Measurements from ENCODE around the gene CPLX1.
A peak's percentile ranks its signal among the peaks of the same experiment; 100 is the strongest.
"Not testable (repeated sequence)": the region's sequence is repeated elsewhere in the genome, so short reads cannot be mapped to it uniquely, and the experiment has no call there.

The CPLX1 gene

DNA sequence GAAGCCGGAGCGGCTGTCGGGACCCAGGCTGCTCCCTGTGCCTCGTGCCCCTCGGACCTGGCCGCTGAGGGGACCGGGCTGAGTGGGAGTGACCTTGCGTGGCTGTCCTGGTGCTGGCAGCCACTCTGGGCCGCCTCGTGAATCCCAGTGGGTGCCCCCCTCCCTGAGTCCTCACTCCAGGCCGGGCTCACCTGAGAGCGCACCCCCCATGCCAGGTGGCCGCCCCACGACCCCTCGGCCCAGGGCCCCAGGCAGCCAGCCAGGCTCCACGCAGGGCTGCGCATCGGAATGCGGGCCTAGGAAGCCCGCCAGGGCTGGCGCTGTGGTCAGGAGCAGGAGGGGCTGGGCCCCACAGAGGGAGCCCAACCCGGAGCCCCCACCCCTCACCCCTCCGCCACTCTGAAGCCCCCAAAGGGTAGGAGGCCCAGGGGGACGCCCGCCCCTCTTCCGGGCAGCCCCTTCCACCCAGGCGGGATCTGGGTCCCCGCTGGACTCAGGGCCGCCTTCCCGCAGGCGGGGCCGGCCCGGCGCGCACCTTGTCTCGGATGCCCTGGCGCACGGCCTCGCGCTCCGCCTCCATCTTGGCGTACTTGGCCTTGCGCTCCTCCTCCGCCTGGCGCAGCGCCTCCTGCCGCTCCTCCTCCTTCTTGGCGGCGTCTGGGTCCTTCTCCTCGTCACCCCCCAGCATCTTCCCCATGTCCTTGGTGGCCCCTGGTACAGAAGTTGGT is 33.9 kb downstream of the CPLX1 start:
- no peak for DNase-seq (ENCODE audit: low spot score)

GRCh38 chr4:791252-791897 is 34.6 kb downstream of the CPLX1 start:
- no peak for DNase-seq (ENCODE audit: low spot score)

DNA sequence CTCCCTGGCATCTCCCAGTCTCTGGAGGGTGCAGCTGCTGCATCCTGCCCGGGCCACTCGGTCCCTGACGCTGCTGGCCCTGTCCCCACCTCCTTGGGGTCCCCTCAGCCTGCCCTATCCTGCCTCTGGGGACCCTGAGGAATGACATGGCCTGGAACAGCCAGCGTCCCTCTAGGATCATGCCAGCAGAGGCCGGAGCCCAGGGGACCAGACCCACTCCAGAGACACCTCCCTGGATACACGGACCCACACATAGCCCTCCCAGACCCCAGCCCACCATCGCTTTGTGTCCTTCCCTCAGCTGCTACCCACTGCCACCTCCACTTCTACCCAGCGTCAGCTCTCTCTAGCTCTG is 35.5 kb downstream of the CPLX1 start:
- no peak for DNase-seq (ENCODE audit: low spot score)

DNA sequence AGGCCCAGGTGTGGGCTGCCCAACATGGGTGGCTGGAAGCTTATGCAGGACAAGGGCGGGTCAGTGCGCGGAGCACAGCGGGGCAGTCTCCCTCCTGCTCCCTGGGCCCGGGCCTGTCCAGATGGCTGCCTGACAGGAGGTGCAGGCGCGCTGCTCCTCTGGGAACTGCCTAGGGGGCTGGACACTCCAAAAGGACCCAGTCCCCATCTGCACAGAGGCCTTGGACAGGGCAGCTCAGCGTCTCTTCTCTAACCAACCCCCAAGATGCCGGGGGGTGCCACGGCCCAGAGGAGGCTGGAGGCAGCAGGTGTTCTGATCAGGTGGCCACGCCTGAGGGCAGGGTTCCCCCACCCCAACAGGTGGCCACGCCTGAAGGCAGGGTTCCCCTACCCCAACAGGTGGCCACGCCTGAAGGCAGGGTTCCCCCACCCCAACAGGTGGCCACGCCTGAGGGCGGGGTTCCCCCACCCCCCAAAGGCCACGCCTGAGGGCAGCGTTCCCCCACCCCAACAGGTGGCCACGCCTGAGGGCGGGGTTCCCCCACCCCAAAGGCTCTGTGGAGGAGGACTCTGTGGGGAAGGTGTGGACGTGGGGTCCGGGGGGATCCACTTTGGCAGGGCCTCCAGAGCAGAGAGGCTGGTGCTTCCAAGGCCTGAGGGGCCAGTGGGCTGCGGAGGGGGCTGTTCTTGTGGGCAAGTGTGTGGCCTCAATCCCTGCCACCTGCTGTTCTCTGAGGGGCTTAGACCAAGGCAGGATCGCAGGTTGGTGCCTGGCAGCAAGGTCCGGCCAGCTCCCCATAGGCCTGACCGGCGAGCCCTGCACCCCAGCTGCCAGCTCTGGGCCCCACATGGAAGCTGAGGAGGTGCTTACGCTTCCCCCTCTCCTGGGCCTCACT is 36.1 kb downstream of the CPLX1 start:
- no peak for DNase-seq (ENCODE audit: low spot score)

DNA sequence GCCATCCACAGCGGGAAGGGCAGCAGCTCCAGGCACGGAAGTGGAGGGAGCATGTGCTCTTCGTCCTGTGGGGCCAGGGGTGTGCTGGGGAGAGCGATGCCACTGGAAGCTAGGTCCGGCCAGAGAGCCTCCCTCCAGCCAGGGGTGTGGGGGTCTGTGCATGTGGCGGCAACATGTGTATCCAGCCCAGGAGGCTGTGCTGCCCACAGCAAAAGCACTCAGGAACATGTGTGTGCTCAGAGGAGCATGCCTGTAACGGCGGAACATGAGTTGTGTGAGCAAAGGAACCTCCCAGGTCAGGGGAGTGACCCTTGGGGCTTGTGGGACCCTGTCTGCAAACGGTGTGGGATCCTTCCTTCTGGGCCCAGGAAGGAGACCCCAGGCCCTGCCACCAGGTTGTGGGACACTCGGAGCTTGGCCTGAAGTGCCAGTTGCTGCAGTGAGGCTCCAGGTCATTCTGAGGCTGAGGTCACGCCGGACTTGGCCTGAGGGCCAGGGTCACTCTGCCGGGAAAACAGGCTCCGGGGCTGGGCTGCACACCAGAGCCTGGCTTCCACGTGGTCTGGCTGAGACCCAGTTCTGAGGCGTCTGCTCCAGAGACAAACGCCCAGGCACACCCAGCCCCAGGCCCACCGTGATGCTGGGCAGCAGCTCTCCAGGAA is 37.2 kb downstream of the CPLX1 start:
- DNase-seq (ENCODE audit: low spot score) = no peak

DNA sequence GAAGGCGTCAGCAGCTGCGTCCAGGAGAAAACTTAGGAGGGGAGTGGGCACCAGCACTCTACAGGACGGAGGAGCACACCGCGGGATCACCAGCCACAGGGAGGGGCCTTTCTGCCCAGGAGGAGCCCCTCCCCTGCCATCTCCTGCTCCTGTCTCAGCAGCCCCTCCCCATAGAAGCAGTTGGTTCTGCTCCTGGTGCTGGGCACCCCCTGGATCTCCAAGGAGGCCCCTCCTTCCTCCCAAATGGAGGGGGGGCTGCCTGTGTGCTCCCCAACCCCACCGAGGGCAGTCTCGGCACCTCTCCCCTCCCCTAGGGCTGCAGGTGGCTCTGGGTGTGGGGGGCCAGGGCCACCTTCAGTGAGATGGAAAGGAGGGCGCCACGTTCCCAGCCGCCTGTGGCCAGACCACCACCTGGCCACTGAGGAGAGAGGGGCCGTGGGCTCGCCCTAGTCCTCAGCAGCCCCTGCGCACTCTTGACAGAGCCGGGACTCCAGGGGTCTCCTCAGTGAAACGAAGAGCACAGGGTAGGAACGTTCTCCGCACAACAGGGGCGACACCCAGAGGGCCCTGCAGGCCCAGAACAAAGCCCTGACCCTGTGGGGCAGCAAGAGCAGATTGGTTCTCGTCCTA is 37.8 kb downstream of the CPLX1 start:
- no peak for DNase-seq (ENCODE audit: low spot score)

- DNase-seq (ENCODE audit: low spot score) = no peak
These were observed 38.4 kb downstream of the CPLX1 start for GRCh38 chr4:787561-787981.

- DNase-seq (ENCODE audit: low spot score) = no peak
These were observed 39.0 kb downstream of the CPLX1 start for GRCh38 chr4:786861-787300.

- no peak for DNase-seq (ENCODE audit: low spot score)
These were observed 39.7 kb downstream of the CPLX1 start for GRCh38 chr4:786074-786741.

GRCh38 chr4:785332-786073 is 40.4 kb downstream of the CPLX1 start:
- DNase-seq (ENCODE audit: low spot score) = no peak

- DNase-seq (ENCODE audit: low spot score) = no peak
These were observed 41.3 kb downstream of the CPLX1 start for GRCh38 chr4:784401-785331.

DNA sequence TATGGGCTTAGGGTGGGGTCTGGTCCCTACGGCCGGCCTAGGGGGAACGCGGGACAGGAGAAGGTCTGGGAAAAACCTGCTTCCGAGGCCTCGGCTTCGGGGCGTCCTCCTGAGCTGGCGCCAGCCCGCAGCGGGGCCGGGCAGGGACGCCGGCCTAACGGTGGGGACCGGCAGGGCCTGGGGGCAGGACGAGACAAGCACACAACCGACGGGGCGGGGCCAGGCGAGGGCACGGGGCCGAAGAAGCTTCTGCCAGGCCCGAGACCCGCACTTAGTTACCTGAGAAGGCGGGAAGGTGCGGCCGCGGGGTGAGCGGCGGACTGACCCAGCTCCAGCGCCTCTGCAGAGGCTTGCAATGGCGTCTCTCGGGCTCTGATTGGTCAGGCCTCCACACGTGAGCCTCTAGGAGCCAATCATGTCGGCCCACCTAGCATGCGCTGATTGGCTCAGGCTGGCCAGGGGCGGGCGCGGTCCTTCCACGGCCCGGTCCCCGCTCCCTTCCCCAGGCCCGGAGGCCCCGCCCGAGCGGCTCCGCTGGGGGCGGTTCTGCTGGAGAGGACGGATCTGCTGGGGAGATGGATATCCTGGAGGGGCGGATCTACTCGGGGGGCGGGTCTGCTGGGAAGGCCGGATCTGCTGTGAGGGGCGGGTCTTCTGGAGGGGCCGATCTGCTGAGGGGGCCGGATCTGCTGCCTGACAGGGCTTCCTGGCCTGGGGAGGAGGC is 44.3 kb downstream of the CPLX1 start:
- DNase-seq (ENCODE audit: low spot score) = peak; percentile 99

GRCh38 chr4:780716-781492 is 45.0 kb downstream of the CPLX1 start:
- DNase-seq (ENCODE audit: low spot score) = no peak

- not testable (repeated sequence) for DNase-seq (ENCODE audit: low spot score)
These were observed 45.7 kb downstream of the CPLX1 start for GRCh38 chr4:780255-780654.

DNA sequence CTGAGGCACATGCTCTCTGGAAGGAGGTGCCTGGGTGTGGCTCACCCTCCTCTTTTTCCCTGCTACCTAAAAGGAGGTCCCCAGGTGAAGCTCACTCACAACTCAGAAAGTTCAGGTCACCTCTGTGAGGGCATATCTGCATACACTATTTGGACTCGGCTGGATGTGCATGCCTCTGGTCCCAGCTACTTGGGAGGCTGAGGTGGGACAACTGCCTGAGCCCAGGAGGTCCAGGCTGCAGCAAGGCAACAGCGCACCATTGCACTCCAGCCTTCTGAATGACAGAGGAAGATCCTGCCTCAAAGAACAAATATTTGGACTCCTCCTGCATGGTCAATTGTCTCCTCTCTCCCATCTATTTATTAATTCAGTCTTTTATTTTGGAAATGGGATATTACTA is 46.4 kb downstream of the CPLX1 start:
- DNase-seq (ENCODE audit: low spot score) = no peak

DNA sequence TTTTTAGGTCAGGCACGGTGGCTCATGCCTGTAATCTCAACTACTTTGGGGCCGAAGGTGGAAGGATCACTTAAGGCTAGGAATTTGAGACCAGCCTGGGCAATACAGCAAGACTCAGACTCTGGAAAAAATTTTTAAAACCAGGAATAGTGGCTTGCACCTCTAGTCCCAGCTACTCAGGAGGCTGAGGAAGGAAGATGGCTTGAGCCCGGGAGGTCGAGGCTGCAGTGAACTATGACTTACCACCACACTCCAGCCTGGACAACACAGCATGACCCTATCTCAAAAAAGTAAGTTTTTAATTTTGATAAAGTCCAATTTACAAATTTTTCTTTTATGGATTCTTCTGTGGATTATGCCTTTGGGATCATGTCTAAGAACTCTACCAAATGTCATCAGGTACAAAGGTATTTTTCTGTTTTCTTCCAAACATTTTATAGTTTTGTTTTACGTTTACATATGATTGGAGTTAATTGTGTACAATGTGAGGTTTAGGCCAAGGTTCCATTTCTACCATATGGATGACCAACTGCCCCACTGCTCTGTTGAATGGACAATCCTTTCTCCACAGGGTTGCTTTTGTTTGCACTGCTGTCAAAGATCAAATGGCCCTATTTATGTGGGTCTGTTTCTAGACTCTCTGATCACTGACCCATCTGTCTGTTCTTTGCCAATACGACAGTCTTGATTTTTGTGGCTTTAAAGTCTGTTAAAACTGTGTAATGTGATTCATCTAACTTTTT is 48.2 kb downstream of the CPLX1 start:
- no peak for DNase-seq (ENCODE audit: low spot score)

DNA sequence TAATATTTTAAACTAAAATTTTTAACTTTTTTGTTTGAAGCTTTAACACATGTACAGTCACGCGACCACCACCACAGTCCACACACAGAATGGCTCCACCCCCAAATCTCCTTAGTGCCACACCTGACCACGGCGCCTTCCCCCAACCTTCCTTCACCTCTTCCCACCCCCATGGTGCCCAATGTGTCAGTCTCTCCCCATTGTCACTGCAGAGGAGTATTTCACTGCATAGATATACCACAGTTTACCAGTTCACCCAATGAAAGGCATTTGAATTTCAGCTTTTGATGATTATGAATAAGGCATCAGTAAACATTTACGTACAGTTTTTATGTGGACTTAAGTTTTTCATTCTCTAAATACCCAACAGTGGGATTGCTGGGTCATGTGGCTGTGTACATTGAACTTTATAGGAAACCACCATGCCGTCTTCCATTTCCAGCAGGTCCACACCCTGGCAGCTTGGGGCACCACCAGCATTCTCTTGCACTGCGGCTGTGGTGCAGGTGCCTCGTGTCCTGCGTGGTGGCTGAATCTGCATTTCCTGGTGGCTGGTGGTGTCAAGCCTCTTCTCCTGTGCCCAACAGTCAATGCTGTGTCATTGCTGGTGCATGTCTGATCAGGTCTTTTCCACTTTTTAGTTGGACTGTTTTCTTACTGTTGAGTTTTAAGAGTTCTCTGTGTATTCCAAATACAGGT is 49.0 kb downstream of the CPLX1 start:
- DNase-seq (ENCODE audit: low spot score) = no peak

Measured in AG20443 (cell line).